ENCODE data around the gene SNUPN.
"Not testable (repeated sequence)": the region's sequence is repeated elsewhere in the genome, so short reads cannot be mapped to it uniquely, and the experiment has no call there.

The SNUPN gene

GRCh38 chr15:75631935-75632334, 6.4 kb upstream of the SNUPN start:
- no peak for DNase-seq

GRCh38 chr15:75622505-75622904, 3.0 kb downstream of the SNUPN start:
- no peak for DNase-seq

DNA sequence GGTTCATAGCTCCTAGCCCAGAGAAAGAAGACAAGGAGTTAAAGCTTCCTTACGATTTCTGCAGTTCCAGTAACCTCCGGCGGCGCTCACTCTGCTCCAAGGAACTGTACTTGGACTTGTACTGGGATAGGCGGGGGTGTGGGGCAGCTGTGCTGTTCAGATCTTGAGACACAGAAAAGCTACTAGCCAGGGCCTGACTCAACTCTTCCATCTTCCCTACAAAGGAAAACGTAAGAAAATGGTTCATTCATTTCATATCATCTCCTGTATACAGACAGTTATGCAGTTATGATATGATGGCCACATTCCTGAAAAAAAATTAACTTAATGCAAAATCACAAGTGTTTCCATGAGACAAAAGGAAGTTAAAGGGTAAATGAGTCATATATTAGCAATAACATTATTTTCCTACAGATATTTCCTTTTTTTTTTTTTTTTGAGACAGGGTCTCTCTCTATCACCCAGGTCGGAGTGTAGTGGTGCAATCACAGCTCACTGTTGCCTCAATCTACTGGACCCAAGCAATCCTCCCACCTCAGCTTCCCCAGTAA, 4.6 kb downstream of the SNUPN start:
- no peak for DNase-seq

- DNase-seq = no peak
These were observed 5.3 kb downstream of the SNUPN start for GRCh38 chr15:75620058-75620820.

DNA sequence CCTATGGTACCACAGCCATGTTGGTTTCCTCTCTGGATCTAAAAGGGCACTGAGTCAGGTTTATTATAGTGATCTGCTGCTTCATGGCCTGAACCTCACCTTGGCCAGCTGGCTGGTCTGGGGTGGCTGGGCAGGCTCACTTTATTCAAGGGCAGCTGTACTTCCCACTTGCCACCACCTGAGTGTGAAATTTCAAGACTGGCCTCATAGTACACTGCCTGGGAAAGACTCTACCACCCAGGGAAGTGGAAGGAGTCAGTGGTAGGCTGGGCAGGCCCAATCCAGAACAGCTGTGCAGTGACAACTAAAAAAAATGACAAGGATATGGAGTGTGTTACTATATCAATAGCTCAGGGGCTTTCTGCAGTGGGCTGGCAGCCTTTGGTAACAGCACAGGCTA, 8.8 kb downstream of the SNUPN start:
- DNase-seq = no peak

DNA sequence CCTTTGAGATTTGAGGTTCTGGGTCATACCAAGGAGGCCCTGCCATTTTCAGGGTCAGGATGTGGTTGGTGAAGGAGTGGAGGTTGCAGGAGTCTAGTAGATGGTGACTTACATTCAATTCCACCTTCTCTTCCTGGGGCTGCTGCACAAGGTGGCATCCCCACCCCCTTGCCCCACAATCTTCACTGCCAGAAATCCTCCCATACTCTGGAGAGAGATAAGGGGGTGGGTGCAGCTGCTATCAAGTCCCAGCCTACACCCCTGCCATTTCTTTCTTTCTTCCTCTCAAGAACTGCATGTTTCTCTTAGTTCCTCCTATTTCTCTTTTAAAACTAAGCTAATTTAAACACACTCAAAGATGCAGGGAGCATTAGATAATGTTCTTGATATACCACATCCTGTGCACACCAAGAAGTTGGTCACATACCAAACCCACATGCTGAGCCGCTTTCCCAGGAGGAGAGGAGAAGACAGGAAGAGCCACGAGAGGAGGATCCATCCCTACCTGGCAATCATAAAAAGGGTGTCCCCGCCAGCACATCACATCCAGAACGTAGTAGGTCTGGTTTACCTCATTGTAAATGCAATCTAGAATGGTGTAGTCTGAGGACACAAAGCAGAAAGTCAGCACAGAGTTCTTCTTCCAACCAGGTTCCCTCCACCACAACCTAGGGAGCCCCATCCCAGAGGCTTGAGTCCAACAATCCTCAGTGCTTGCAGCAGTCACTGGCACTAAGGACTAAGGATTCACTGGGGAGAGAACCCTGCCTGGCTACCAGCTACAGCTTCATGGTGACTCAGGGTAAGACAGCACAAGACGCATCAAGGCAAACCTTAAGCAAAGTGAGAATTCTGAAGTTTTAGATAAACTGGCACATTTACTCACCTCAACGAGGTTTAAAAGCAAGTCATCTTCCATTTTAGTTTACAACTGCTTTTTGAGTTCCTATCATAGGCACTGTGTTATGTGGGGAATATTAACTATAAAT, 18.5 kb downstream of the SNUPN start:
- no peak for DNase-seq

- DNase-seq = no peak
These were observed 19.5 kb downstream of the SNUPN start for GRCh38 chr15:75606026-75606425.

GRCh38 chr15:75599401-75599800, 26.1 kb downstream of the SNUPN start:
- DNase-seq = no peak

DNA sequence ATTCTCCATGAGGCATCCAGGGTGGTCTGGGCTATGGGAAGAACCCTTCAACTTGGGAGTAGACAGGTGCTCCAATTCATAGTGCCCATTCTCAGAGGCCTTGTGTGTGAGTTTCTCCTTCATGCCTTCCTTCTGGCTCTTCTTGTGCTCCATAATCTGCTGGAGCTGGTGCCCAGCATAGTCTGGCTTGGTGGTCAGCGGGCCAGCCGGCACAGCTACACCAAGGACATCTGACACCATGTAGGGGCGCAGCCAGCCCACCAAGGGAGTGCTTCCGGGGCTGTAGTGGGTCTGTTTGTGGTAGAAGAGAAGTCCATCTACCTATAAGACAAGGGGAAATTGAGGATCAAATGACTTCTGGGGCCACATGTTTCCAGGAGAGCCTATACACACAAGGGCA, 27.2 kb downstream of the SNUPN start:
- no peak for DNase-seq

DNA sequence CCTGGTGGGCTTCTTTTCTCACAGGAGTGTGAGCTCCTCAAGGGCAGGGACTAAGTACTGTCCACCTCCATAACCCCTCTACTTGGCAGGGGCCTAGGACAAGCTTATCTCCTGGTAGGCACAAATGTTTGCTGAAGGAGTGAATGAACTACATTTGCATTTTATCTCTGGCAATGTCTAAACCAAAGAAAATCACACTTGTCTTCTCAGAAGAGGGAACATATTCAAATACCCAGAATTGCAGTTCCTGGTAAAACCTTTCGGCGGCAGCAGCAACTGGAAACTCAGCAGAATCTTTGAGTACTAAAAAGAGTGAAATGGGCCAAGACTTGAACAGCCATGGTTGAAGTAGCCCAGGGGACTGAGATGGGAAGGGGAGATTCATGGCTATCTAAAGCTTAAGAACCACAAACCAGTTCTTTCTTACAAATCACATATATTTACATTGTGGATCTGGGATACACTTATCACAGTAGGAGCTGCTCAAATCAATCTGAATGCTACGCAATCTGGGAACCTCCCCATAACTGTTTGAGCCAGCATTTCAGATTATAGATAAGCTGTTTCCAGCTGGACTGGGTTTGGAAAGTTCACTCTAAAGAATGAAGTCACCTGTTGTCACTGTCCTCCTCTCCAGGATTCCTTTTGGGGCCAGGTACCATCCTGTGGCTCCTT, 27.7 kb downstream of the SNUPN start:
- no peak for DNase-seq

GRCh38 chr15:75596703-75597345, 28.7 kb downstream of the SNUPN start:
- no peak for DNase-seq

DNA sequence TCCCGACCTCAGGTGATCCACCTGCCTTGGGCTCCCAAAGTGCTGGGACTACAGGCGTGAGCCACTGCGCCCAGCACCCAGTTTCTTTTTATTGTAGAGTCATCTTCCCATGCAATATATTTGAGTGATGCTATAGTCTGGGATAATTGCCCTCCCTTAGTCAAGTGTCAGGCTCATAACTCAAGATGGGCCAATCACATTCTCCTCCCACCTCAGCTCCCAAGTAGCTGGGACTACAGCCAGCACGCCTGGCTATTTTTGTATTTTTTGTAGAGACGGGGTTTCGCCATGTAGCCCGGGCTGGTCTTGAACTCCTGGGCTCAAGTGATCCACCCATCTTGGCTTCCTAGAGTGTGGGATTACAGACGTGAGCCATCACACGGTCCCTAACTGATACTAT, 31.2 kb downstream of the SNUPN start:
- DNase-seq = no peak

DNA sequence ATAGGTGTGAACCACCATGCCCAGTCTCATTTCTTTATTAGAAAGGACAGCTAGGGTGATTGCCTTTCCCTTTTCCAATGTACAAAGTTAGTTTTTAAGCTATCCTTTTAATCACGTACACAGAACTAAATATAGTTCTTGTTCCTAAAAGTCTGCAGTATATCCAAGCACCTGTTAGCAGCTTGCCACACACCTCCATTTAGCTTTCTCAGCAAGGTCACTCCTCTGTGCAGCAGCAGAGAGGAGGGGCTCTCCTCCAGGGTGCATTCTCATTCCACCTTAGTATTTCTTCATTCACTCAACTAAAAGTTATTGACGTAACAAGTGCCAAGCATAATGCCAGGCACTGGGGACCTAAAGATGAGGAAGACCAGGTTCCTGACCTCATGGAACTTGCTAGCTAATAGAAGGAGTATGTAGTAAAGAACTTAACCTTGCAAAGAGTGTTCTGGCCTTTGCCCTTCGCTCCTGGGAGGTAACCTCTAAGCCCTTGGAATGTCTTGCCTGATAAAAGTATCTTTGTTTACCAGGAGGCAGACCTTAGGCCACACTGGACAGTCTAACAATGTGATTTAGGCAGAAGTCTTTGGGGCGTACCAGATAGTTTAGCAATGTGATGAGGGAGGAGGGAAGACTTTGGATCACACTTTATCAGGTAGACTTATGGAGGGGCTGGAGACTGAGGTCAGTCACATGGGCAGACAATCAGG, 33.7 kb downstream of the SNUPN start:
- no peak for DNase-seq

- DNase-seq = no peak
These were observed 35.3 kb downstream of the SNUPN start for GRCh38 chr15:75590239-75590638.

GRCh38 chr15:75589071-75589470, 36.5 kb downstream of the SNUPN start:
- no peak for DNase-seq

- not testable (repeated sequence) for DNase-seq
These were observed 39.1 kb downstream of the SNUPN start for GRCh38 chr15:75586422-75586821.

- no peak for DNase-seq
These were observed 41.4 kb downstream of the SNUPN start for GRCh38 chr15:75584121-75584520.

DNA sequence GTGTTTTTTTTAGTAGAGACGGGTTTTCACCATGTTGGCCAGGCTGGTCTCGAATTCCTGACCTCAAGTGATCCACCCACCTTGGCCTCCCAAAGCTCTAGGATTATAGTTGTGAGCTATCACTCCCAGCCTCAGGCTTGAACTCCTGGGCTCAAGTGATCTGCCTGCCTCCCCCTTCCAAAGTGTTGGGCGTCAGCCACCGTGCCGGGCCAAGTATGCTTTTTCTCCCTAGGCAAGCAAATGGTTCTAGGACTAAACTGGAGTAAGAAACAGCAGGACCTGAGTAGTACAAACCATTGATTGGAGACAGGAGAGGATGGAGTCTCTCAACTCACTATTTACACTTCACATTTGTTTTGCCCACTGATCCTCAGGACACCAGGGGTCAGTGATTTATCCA, 41.8 kb downstream of the SNUPN start:
- no peak for DNase-seq

GRCh38 chr15:75582943-75583342, 42.6 kb downstream of the SNUPN start:
- DNase-seq = not testable (repeated sequence)

GRCh38 chr15:75578948-75579920, 46.3 kb downstream of the SNUPN start, which contains the start of gene PTPN9:
TSS of gene PTPN9 (minus strand) at chr15:75579315. CDS start at chr15:75578776, 539 bp downstream.
- DNase-seq = peak; percentile 65

All from NCI-H1092 treated with DMSO at 0.1 percent for 48 hours (cell line).